Mesendoderm (in vitro differentiated cells): ENCODE results near the gene ALB.

Source experiments
- DNase-seq: peaks from one replicate; pipeline ENCODE4 v3.0.0; 2013
- H2AK5ac ChIP-seq: 2 replicates; pipeline ENCODE4 v1.6.1; 2013; ENCODE audit warnings: low read length, inconsistent platforms
- H2BK120ac ChIP-seq: 2 replicates; pipeline ENCODE4 v1.6.1; 2013; ENCODE audit warnings: low read depth, mild to moderate bottlenecking, low read length, moderate library complexity, mixed read lengths
- H2BK15ac ChIP-seq: replicated peaks from 2 replicates; pipeline ENCODE4 v1.6.1; 2013; ENCODE audit warnings: low read depth, mild to moderate bottlenecking, moderate library complexity
- H2BK5ac ChIP-seq: 2 replicates; pipeline ENCODE4 v1.6.1; 2013; ENCODE audit warnings: low read length, inconsistent platforms
- H3K18ac ChIP-seq: 2 replicates; pipeline ENCODE4 v1.6.1; 2013; ENCODE audit warnings: mild to moderate bottlenecking, low read length, mixed read lengths
- H3K23ac ChIP-seq: one replicate; pipeline ENCODE4 v1.6.1; 2013; ENCODE audit warnings: low read length
- H3K27ac ChIP-seq: 2 replicates; pipeline ENCODE4 v1.5.1; 2013; ENCODE audit warnings: low read depth, mild to moderate bottlenecking, inconsistent platforms, low read length, moderate library complexity
- H3K27me3 ChIP-seq: 2 replicates; pipeline ENCODE4 v1.6.1; 2013; ENCODE audit warnings: low read length, control low read depth, mild to moderate bottlenecking, inconsistent platforms; ENCODE audit not compliant: insufficient read depth, poor library complexity
- H3K36me3 ChIP-seq: 2 replicates; pipeline ENCODE4 v1.6.1; 2013; ENCODE audit warnings: low read length, inconsistent platforms; ENCODE audit not compliant: control insufficient read depth, insufficient read depth
- H3K4ac ChIP-seq: one replicate; pipeline ENCODE4 v1.6.1; 2013; ENCODE audit warnings: low read depth, mild to moderate bottlenecking, low read length, moderate library complexity
- H3K4me1 ChIP-seq: 2 replicates; pipeline ENCODE4 v1.6.1; 2013; ENCODE audit warnings: low read depth, low read length, inconsistent platforms; ENCODE audit not compliant: control insufficient read depth
- H3K4me2 ChIP-seq: 2 replicates; pipeline ENCODE4 v1.6.1; 2013; ENCODE audit warnings: low read length
- H3K4me3 ChIP-seq: 2 replicates; pipeline ENCODE4 v1.5.1; 2013; ENCODE audit warnings: mild to moderate bottlenecking, low read length
- H3K56ac ChIP-seq: one replicate; pipeline ENCODE4 v1.6.1; 2013; ENCODE audit warnings: low read length
- H3K79me1 ChIP-seq: 2 replicates; pipeline ENCODE4 v1.6.1; 2013; ENCODE audit warnings: low read length, inconsistent platforms
- H3K79me2 ChIP-seq: 2 replicates; pipeline ENCODE4 v1.6.1; 2013; ENCODE audit warnings: mild to moderate bottlenecking, low read length; ENCODE audit not compliant: control insufficient read depth, insufficient read depth
- H3K9ac ChIP-seq: 2 replicates; pipeline ENCODE4 v1.6.1; 2013; ENCODE audit warnings: low read length, inconsistent platforms
- H4K5ac ChIP-seq: one replicate; pipeline ENCODE4 v1.6.1; 2013; ENCODE audit warnings: low read length
- H4K8ac ChIP-seq: one replicate; pipeline ENCODE4 v1.6.1; 2013; ENCODE audit warnings: low read depth, mild to moderate bottlenecking, control low read depth, low read length, moderate library complexity
- WGBS: extraction: QIAGEN DNeasy Blood & Tissue Kit; methylation state at CpG from one replicate; pipeline ENCODE4 v1.1.7; 2013; ENCODE audit warnings: low lambda C conversion rate, missing lambda C conversion rate; ENCODE audit not compliant: insufficient coverage; ENCODE audit errors: extremely low coverage; 5-methylcytosine and 5-hydroxymethylcytosine counted together

ALB gene

DNA sequence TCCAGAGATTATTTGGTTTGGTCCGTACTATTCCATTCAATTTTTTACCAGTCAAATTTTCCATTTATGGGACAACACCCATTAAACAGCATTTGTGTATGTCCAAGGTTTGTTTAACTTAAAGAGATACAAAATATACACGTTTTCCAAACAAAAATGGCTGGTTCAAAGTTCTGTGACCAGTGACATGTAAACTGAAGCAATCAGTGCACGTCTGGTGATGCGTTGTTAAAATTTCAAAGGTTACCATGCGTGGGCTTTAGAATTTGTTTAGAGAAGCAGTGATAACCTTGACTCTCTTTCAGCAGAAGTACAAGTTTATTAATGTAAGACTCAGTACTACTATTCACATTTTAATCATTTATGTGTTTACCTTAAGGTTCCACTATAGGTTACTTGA, 25.2 kb upstream of the ALB start:
- H3K56ac ChIP-seq, result no peak overlapping the region
- H3K4me2 ChIP-seq, result no peak overlapping the region
- H3K27ac ChIP-seq, result no peak overlapping the region
- no peak overlapping the region for H4K8ac ChIP-seq
- H3K36me3 ChIP-seq, result no peaks in the 10 kb centered on the region
- no peaks in the 10 kb centered on the region for H3K4me1 ChIP-seq
- no peak overlapping the region for H4K5ac ChIP-seq
- no peak overlapping the region for H3K23ac ChIP-seq
- H3K27me3 ChIP-seq, result no peaks in the 10 kb centered on the region
- no peak for DNase-seq
- H3K79me1 ChIP-seq, result no peaks in the 10 kb centered on the region
- no peak overlapping the region for H2AK5ac ChIP-seq
- no peak overlapping the region for H2BK120ac ChIP-seq
- H3K4me3 ChIP-seq, result no peak overlapping the region
- no peaks in the 10 kb centered on the region for H3K79me2 ChIP-seq
- no peak overlapping the region for H3K4ac ChIP-seq
- no peak overlapping the region for H2BK5ac ChIP-seq
- H2BK15ac ChIP-seq, result no peak overlapping the region
- H3K18ac ChIP-seq, result no peak overlapping the region
- H3K9ac ChIP-seq, result no peak overlapping the region
- no CpG with 5 or more reads among the region's 5 CpGs for WGBS

DNA sequence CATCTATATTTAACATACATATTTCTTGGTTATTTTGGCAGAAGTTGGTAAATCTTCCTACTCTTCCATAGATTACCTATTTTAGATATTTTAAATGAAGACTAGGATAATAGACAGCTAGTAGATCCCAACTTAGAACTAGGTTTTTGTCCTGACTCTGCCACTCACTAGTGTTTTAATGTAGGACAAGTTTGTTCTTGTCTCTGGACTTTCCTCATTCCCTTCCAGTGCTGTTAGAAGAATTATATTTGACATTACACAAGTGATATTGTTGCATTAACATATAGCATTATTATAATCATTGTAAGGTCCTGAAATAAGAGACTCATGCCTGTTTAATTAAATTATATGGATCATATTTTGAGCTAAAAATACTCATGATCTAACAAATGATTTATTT, 24.1 kb upstream of the ALB start:
- no peak overlapping the region for H2BK5ac ChIP-seq
- H4K5ac ChIP-seq, result no peak overlapping the region
- no peak overlapping the region for H3K56ac ChIP-seq
- DNase-seq, result no peak
- no peaks in the 10 kb centered on the region for H3K36me3 ChIP-seq
- no peak overlapping the region for H3K27ac ChIP-seq
- no peaks in the 10 kb centered on the region for H3K79me1 ChIP-seq
- H3K4me3 ChIP-seq, result no peak overlapping the region
- H3K9ac ChIP-seq, result no peak overlapping the region
- H3K23ac ChIP-seq, result no peak overlapping the region
- H3K18ac ChIP-seq, result no peak overlapping the region
- no peaks in the 10 kb centered on the region for H3K4me1 ChIP-seq
- H4K8ac ChIP-seq, result no peak overlapping the region
- H2AK5ac ChIP-seq, result no peak overlapping the region
- no peaks in the 10 kb centered on the region for H3K79me2 ChIP-seq
- no peak overlapping the region for H3K4me2 ChIP-seq
- no peaks in the 10 kb centered on the region for H3K27me3 ChIP-seq
- H2BK15ac ChIP-seq, result no peak overlapping the region
- no peak overlapping the region for H3K4ac ChIP-seq
- H2BK120ac ChIP-seq, result no peak overlapping the region

DNA sequence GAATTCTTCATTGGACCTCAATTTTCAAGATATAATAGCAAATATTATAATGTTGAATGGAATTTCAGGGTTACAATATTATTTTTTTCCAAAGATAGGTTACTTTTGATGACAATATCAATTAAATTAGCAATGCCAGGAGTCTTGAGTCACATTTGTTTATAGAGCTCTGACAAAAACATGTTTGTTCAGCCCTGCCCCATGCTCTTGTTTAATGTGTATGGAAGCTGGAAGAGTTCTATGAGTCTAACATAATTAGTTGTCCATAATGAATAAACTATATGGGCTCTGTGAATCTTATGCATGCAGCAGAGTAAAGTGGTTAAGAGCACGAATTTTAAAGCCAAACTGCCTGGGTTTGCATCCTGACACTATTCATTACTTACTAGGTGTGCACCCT, 22.9 kb upstream of the ALB start:
- Histone ChIP-seq H2BK120ac (no peak overlapping the region), H3K27ac (no peak overlapping the region), H3K23ac (no peak overlapping the region), H4K8ac (no peak overlapping the region), H3K79me1 (no peaks in the 10 kb centered on the region), H3K9ac (no peak overlapping the region), H3K18ac (no peak overlapping the region), H2BK15ac (no peak overlapping the region), H3K36me3 (no peaks in the 10 kb centered on the region), H3K56ac (no peak overlapping the region), H4K5ac (no peak overlapping the region), H3K4me2 (no peak overlapping the region), H2BK5ac (no peak overlapping the region), H3K4ac (no peak overlapping the region), H2AK5ac (no peak overlapping the region), H3K4me1 (no peaks in the 10 kb centered on the region), H3K79me2 (no peaks in the 10 kb centered on the region), H3K4me3 (no peak overlapping the region), H3K27me3 (no peaks in the 10 kb centered on the region)
- no peak for DNase-seq
- no CpG with 5 or more reads among the region's 1 CpG for WGBS

DNA sequence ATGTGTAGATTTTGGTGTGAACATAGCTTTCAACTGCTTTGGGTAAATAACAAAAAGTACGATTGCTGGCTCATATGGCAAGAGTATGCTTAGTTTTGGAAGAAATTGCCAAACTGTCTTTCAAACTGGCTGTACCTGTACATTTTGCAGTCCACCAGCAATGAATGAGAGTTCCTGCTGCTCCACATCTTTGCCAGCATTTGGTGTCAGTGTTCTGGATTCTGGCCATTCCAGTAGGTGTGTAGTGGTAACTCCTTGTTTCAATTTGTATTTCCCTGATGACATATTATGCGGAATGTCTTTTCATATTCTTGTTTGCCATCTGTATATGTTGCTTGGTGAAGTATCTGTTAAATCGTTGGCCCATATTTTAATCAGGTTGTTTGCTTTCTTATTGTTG, 20.6 kb upstream of the ALB start:
- Histone ChIP-seq H2BK5ac (no peak overlapping the region), H4K5ac (no peak overlapping the region), H4K8ac (no peak overlapping the region), H3K18ac (no peak overlapping the region), H3K27ac (no peak overlapping the region), H3K4ac (no peak overlapping the region), H2BK15ac (no peak overlapping the region), H2BK120ac (no peak overlapping the region), H3K27me3 (no peaks in the 10 kb centered on the region), H3K9ac (no peak overlapping the region), H3K56ac (no peak overlapping the region), H3K4me1 (no peaks in the 10 kb centered on the region), H3K4me2 (no peak overlapping the region), H3K23ac (no peak overlapping the region), H3K4me3 (no peak overlapping the region), H3K79me1 (no peaks in the 10 kb centered on the region), H3K36me3 (no peaks in the 10 kb centered on the region), H3K79me2 (no peaks in the 10 kb centered on the region), H2AK5ac (no peak overlapping the region)
- DNase-seq, result no peak
- no CpG with 5 or more reads among the region's 3 CpGs for WGBS

DNA sequence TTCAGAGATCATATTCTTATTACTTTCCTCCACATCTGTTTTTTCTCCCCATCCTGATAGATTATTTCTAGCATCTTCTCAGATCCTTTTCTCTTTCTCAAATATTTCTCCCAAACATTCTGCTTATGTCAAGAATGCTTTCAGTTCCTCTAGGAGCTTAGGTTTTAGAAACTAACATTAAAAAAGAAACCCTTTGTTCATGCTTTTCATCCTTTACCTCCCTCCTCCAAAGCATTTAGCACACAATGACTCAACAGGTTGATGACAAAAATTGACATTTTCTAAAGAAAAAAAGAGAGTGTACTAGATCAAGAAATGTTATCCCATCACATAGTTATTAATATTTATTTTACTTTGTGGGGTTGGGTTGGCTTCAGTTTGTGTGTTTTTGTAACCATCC, 16.5 kb upstream of the ALB start:
- Histone ChIP-seq H3K4me2 (no peak overlapping the region), H4K8ac (no peak overlapping the region), H4K5ac (no peak overlapping the region), H3K4ac (no peak overlapping the region), H3K23ac (no peak overlapping the region), H2BK15ac (no peak overlapping the region), H3K79me1 (no peaks in the 10 kb centered on the region), H3K36me3 (no peaks in the 10 kb centered on the region), H3K18ac (no peak overlapping the region), H2BK120ac (no peak overlapping the region), H3K9ac (no peak overlapping the region), H3K56ac (no peak overlapping the region), H3K27me3 (no peaks in the 10 kb centered on the region), H3K4me3 (no peak overlapping the region), H2BK5ac (no peak overlapping the region), H3K4me1 (no peaks in the 10 kb centered on the region), H3K79me2 (no peaks in the 10 kb centered on the region), H2AK5ac (no peak overlapping the region), H3K27ac (no peak overlapping the region)
- DNase-seq, result no peak

DNA sequence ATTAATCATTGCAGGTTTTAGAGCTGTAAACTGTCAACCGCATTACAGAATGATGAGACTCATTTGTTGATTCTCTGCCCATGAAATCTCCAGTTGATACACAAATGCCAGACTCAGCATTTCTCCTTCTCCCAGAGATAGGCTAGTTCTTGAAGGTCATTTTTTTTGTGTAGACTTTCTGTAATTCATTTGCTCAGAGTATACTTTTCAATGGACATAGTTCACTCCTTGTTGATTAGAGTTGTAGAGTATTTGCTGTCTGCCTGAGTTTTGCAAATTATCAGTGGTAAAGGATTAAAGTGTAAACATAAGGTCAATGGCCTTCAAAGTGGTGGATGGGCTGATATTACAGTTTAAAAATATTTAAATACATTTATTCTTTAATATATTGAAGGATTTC, 15.2 kb upstream of the ALB start:
- WGBS, result no CpG with 5 or more reads among the region's 1 CpG
- H2BK5ac ChIP-seq, result no peak overlapping the region

More for the DNA sequence above, 15.2 kb upstream of the ALB start:
- H3K23ac ChIP-seq, result no peak overlapping the region
- no peak overlapping the region for H3K9ac ChIP-seq
- H3K4me3 ChIP-seq, result no peak overlapping the region
- no peak overlapping the region for H3K18ac ChIP-seq
- no peaks in the 10 kb centered on the region for H3K36me3 ChIP-seq
- H3K56ac ChIP-seq, result no peak overlapping the region
- H3K4me1 ChIP-seq, result no peaks in the 10 kb centered on the region
- DNase-seq, result no peak
- H3K27ac ChIP-seq, result no peak overlapping the region
- H3K79me1 ChIP-seq, result no peaks in the 10 kb centered on the region
- no peak overlapping the region for H2AK5ac ChIP-seq
- no peak overlapping the region for H3K4ac ChIP-seq
- H3K79me2 ChIP-seq, result no peaks in the 10 kb centered on the region
- H2BK120ac ChIP-seq, result no peak overlapping the region
- H4K8ac ChIP-seq, result no peak overlapping the region
- no peak overlapping the region for H4K5ac ChIP-seq
- no peak overlapping the region for H3K4me2 ChIP-seq
- H3K27me3 ChIP-seq, result no peaks in the 10 kb centered on the region
- no peak overlapping the region for H2BK15ac ChIP-seq
